WERI-Rb-1 (cell line): ENCODE data around the gene CORO2A.
"Not testable (repeated sequence)": the region's sequence is repeated elsewhere in the genome, so short reads cannot be mapped to it uniquely, and the experiment has no call there.

ENCODE experiments used
- DNase-seq: peaks from one replicate; pipeline ENCODE4 v3.0.0-alpha.2; 2020
- H3K27ac ChIP-seq: fragments of 250-450 bp; sonication (Bioruptor Pico); 2 replicates; pipeline ENCODE4 v1.5.1; 2020; ENCODE audit warnings: mild to moderate bottlenecking, moderate library complexity
- H3K27me3 ChIP-seq: fragments of 250-450 bp; sonication (Bioruptor Pico); 2 replicates; pipeline ENCODE4 v1.5.1; 2021; ENCODE audit warnings: mild to moderate bottlenecking, low read depth, moderate library complexity; ENCODE audit not compliant: insufficient read depth, severe bottlenecking
- H3K36me3 ChIP-seq: fragments of 250-450 bp; sonication (Bioruptor Pico); 2 replicates; pipeline ENCODE4 v1.5.1; 2020; ENCODE audit warnings: mild to moderate bottlenecking, moderate library complexity
- H3K4me3 ChIP-seq: 2 replicates; pipeline ENCODE4 v1.5.1; 2011; ENCODE audit warnings: low read depth, mild to moderate bottlenecking, control low read depth, low read length
- H3K9me3 ChIP-seq: fragments of 250-450 bp; sonication (Bioruptor Pico); 2 replicates; pipeline ENCODE4 v1.5.1; 2021; ENCODE audit warnings: mild to moderate bottlenecking, moderate library complexity; ENCODE audit not compliant: severe bottlenecking
- CTCF ChIP-seq: IDR thresholded peaks from 2 replicates; pipeline ENCODE4 v1.5.1; 2011; ENCODE audit warnings: low read depth, mild to moderate bottlenecking, control low read depth, inconsistent platforms, low read length

Gene CORO2A

GRCh38 chr9:98176391-98177259 lies 15.8 kb downstream of the CORO2A start:
- TF ChIP-seq CTCF = no peak
- Histone ChIP-seq H3K4me3 (no peak overlapping the region), H3K27me3 (no peaks in the 10 kb centered on the region), H3K27ac (no peak overlapping the region), H3K36me3 (peaks cover 4% of the 10 kb centered on the region), H3K9me3 (no peaks in the 10 kb centered on the region)
- DNase-seq = no peak

GRCh38 chr9:98175762-98176161 lies 16.7 kb downstream of the CORO2A start:
- DNase-seq = no peak
- Histone ChIP-seq H3K4me3 (no peak overlapping the region), H3K27me3 (no peaks in the 10 kb centered on the region), H3K27ac (no peak overlapping the region), H3K9me3 (no peaks in the 10 kb centered on the region), H3K36me3 (peaks cover 4% of the 10 kb centered on the region)
- no peak for TF ChIP-seq CTCF

- H3K9me3 ChIP-seq = no peaks in the 10 kb centered on the region
- H3K27me3 ChIP-seq = no peaks in the 10 kb centered on the region
- no peak for TF ChIP-seq CTCF
- DNase-seq = no peak
- H3K27ac ChIP-seq = peak overlapping the region; percentile 11; the same call in 1 of the 2 replicates
- H3K36me3 ChIP-seq = peaks cover 4% of the 10 kb centered on the region
- no peak overlapping the region for H3K4me3 ChIP-seq
These were observed 17.3 kb downstream of the CORO2A start for GRCh38 chr9:98175028-98175569.

GRCh38 chr9:98174502-98174918 lies 17.9 kb downstream of the CORO2A start:
- not testable (repeated sequence) for H3K9me3 ChIP-seq, H3K27ac ChIP-seq, H3K4me3 ChIP-seq, DNase-seq, H3K27me3 ChIP-seq, H3K36me3 ChIP-seq

- no peak for TF ChIP-seq CTCF
- H3K36me3 ChIP-seq = no peaks in the 10 kb centered on the region; the same call in none of the 2 replicates
These were observed 19.3 kb downstream of the CORO2A start for GRCh38 chr9:98173181-98173580.

GRCh38 chr9:98172604-98173003 lies 19.8 kb downstream of the CORO2A start:
- no peak for TF ChIP-seq CTCF
- no peaks in the 10 kb centered on the region for H3K27me3 ChIP-seq
- no peaks in the 10 kb centered on the region; the same call in none of the 2 replicates for H3K36me3 ChIP-seq
- no peaks in the 10 kb centered on the region for H3K9me3 ChIP-seq
- no peak overlapping the region for H3K4me3 ChIP-seq
- H3K27ac ChIP-seq = peak overlapping the region; percentile 55
- DNase-seq = peak; percentile 71

More at GRCh38 chr9:98173181-98173580, 19.3 kb downstream of the CORO2A start:
- H3K27me3 ChIP-seq = no peaks in the 10 kb centered on the region
- peak overlapping the region; percentile 55 for H3K27ac ChIP-seq
- H3K4me3 ChIP-seq = no peak overlapping the region
- no peak for DNase-seq
- no peaks in the 10 kb centered on the region for H3K9me3 ChIP-seq
